Stimulated activated CD8-positive, alpha-beta memory T cell treated with anti-CD3 and anti-CD28 coated beads, Interleukin-15, amount 100 ng/mL, for 4 hours (primary cell): Measurements from ENCODE around the gene CLDN7.

ENCODE experiments used
- DNase-seq, 2 donors: peaks; one replicate each; pipeline ENCODE4 v3.0.0-alpha.2; 2020; ENCODE audit warnings: low read depth in 2 of 2

CLDN7 gene

GRCh38 chr17:7238420-7239090 lies 23.7 kb downstream of the CLDN7 start:
- DNase-seq: no peak

DNA sequence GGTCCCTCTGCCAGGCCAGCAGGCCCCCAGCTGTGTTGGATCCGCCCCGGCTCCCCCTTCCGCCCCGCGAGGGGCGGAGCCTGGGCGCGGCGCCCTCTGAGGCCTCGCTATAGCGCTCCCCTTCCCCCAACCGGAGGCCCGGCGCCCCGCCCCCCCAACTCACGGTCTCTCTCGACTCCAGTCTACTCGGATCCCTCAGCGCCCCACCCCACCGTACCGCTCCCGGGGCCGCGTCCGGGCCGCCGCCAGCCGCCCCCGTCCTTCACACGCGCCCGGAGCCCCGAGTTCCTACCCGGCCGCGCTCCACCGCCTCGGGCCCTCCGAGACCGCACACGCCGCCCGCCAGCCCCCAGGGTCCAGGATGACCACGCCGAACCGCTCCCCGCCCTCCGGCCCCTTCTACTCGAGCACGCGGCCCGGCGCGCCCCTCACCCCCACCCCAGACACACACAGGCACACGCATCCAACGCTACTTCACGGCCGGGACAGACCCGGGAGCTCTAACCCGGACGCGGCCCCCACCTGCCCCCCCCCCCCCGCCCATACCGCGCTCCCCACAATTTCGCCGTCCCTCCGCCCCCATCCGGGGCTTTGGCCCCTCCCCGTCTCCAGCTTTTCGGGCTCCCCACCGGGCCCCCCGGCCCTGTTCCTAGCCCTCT lies 24.4 kb downstream of the CLDN7 start:
- peak; percentile 74 to 75 for DNase-seq

GRCh38 chr17:7237266-7237760 lies 25.0 kb downstream of the CLDN7 start:
- DNase-seq: no peak

DNA sequence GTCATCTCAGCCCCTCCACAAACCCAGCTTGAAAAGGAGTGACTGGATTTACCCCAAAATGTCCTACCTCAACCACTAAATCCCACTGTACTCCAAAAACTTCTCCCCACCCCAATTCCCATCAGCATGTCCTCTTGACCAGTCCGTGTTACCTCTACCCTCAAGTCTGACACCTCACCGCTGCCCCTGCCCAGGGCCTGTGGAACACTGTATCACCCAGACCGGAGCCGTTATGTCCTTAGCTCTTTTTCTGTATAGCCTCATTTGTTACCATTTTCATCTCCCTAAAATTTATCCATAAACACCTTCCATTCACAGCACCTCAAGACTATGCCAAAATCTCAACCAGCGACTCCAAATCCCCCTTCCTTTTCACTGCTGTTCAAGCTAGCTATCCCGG lies 25.5 kb downstream of the CLDN7 start:
- no peak for DNase-seq

DNA sequence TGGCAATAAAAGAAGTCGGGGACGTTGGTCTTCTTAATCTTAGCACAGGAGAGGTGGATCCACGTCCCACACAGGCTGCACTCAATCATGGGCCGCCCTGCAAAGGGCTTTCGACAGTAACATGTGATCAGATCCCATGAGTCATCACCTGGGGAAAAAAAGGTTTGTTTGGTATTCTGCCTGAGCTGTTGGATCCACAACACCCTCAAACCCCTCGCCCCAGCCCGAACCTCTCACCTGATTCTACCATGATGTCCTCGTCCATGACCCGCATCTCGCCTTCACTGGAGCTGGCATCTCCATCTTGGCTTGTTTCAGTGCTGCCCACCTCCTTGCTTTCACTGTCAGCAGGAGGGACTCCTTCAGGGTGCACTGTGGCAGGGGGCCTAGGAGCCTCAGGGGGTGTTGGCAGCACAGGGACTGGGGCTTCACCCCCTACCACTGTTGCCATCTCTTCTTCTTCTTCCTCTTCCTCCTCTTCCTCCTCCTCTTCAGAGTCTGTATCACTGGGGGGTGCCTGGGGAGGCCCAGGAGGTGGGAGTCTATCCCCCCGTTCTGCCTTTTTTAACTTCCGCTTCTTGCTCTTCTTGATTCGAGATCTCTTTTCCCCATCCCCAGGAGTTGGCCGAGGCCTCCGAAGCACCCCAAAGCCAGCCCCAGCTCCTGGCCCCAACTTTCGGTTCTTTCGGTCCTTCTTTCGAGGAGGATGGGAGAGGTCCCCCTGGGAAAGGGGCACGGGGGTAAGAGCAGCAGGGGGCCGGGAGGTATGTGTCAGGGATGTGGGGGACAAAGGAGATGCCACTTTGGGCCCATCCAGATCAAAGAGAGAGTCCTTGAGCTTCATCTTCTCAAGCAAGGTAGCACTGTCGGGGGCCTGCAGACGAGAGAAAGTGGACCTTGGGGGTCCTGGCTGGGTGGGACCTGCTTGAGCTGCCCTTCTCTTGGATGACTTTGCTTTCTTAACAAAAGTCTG lies 26.3 kb downstream of the CLDN7 start:
- no peak for DNase-seq

DNA sequence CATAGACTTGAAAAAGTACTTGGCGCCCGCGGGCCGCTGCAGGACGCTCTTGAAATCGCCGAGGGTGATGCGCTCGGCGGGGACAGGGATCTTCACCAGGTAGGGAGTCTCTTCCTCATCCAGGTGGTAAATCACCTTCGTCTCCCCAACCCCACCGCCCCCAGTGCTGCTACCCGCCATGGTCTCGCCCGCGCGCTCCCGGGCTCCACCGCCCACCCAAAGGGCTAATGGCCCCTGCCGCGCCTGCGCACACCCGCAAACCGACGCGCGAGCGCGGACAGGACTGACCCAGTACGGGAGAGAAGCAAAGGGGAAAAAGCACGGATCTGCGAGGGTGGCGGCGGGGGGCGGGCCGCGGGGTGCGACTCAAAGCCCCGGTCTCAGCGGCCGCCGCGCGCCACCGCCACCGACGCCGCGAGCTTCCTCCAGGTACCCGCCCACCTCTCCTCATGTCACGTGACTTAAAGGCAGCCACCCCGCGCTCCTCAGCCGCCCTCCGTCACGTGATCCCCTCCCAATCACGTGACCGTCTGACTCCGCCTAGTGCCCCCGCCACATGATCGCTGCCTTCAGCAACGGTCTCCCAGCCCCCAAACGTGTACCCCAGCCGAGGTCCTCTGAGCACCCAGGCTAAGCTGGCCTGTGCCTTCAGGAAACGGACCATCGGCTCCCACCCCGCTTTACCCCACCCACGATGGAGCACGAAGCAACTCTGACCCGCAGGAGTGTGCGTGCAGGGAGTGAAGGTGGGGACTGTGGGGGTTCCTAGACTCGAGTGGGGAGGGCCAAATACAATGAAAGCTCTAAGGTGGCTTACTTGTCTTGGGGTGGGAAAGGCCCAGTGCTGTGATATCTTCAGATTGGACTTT lies 28.0 kb downstream of the CLDN7 start, which contains the start of gene DVL2:
Gene DVL2 (minus strand): TSS at position 435 of the 869 bp plus-strand sequence. CDS start 255 bp downstream, at position 180.
- DNase-seq: peak; percentile 90 to 92

- DNase-seq: no peak
Measured at GRCh38 chr17:7233701-7234082, 28.6 kb downstream of the CLDN7 start.

GRCh38 chr17:7232114-7232513 lies 30.2 kb downstream of the CLDN7 start:
- no peak for DNase-seq

DNA sequence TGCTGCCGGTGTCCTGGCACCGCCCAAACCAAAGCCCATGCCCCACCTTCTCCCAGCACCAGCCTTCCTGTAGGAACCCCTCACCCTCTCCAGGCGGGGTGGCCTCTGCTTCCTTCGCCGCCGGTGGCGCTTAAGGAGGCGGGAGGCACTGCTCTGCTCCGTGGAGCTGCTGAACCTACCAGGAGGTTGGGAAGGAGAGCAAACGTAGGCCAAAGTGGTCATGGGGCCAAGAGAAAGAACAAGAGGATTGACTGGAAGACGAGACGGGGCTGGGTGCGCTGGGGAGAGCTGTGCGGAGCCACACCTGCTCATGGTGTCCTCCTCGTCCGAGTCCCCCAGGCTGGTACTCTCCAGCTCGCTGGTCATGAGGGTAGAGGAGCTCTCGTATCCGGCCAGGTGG lies 32.8 kb downstream of the CLDN7 start:
- no peak for DNase-seq

- no peak for DNase-seq
Measured at GRCh38 chr17:7228920-7229319, 33.4 kb downstream of the CLDN7 start.

DNA sequence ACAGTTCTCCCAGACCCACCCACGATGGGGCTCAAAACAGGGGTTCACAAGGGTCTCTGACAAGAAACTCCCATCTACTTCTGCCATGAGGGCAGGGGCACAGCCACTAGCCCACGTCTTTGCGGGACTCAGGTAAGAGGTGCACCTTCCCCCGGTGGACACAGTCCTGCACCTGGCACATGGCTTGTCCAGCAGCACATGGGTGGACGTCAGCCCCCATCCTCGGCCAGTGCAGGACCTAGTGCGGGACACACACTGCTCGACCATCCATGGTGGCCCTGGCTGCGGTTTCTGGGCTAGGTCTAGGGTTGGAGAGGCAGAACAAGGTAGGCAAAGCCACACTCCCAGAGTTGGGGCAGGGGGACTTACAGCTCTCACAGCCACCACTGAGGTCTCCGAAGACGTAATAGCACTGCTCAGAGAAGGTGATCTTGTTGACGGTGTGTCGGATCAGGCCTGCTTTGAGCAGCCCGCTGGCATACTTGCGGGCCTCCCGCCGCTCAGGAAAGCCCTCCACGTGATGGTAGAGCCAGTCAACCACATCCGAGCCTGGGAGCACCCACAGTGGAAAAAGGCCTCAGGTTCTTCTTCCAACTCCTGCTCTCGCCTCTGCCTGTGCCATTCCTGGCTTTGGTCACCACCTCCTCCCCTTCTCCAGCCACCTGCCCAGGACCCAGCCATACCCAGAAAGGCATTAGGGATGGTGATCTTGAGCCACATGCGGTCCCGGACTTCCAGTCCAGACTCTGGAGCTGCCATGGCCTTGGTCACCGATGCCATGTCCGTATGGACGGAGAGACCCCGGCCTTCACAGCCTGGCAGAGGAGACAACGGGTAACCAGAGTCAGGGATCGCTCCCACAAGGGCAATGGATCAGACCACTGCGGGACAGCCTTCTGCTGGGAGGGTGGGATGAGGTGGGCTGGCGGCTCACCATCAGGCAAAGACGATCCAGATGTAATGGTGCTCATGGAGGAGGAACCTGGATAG lies 35.3 kb downstream of the CLDN7 start:
- DNase-seq: no peak

DNA sequence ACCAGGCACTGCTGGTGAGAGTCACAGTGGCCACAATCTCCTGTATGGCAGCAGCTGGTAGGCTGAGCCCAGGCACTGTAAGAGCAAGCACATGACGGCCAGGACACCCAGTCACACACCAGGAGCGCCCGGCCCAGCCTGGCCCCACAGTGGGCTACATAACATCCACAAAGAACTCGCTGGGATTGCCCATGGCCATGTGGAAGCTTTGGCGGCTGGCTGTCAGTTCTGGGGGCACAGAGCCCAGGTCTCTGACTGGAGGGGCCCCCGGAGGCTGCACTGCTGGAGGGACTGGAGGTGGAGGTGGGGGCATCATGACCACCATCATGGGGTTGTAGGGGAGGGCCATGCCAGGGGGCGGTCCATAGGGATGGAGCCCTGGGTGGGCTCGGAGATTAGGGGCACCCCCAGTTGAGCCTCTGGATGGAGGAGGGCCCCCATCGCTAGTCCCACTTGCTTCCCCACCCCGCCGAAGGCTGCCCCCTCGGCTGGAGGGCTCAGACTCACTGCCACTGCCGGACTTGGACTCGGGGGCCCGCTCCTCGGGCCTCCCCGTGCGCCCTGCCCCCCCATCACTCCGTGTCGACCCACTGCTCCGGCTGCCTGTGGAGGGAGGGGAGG lies 36.5 kb downstream of the CLDN7 start:
- no peak for DNase-seq

- DNase-seq: no peak
Measured at GRCh38 chr17:7224661-7225111, 37.6 kb downstream of the CLDN7 start.

GRCh38 chr17:7224110-7224509 lies 38.2 kb downstream of the CLDN7 start:
- DNase-seq: no peak

GRCh38 chr17:7223375-7223774 lies 38.9 kb downstream of the CLDN7 start:
- DNase-seq: no peak

DNA sequence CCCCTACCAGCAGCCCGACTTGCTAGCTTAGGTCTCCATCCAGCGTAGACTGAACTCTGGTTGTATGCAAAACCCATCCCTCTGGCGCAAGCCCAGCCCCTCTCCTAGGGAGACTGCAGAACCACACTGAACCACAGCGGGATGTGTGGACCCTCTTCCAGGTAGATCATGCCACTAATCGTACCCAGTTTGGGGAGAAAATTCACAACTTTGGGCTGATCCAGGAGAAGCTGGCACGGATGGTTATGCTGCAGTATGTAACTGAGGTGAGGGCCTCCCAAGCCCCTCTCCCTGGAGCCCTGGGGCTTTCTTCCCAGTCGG lies 39.3 kb downstream of the CLDN7 start:
- DNase-seq: no peak

DNA sequence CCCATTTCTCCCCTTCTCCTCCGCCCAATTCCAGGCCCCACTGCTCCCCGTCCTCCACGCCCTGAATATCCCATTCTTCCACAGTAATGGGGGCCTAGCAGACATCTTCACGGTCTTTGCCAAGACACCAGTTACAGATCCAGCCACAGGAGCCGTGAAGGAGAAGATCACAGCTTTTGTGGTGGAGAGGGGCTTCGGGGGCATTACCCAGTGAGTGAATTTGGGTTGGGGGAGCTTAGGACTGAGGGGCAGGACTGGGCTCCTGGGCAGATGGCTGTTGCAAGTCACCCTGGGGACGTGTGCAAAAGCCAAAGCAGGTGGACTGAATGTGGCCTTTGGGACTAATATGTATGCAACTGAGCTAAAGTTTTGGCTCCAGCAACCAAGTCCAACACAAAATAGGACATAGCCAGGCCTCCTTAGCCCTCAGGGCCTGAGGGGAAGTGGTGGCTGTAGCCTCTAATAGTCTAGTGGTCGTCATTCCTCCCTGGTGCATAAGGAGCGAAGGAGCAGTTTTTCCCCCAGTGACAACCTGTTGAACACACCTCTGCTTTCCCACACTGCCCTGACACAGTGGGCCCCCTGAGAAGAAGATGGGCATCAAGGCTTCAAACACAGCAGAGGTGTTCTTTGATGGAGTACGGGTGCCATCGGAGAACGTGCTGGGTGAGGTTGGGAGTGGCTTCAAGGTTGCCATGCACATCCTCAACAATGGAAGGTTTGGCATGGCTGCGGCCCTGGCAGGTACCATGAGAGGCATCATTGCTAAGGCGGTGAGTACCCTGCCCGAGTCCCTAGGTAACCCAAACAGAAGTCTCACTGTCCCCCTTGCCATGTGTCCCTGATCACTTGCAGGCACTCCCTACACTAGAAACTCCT lies 39.9 kb downstream of the CLDN7 start:
- no peak for DNase-seq

- no peak for DNase-seq
Measured at GRCh38 chr17:7221278-7222092, 40.8 kb downstream of the CLDN7 start.
